ENCODE data around the gene COL5A1. TPM values are rescaled to one million over a fixed set of nuclear protein-coding genes. Genes with fewer than 3 reads are reported as not detected.

Gene COL5A1
- total and polyA plus RNA-seq, 3 experiments from 2014 or later: 0.02 to 0.43 (median 0.13) TPM

DNA sequence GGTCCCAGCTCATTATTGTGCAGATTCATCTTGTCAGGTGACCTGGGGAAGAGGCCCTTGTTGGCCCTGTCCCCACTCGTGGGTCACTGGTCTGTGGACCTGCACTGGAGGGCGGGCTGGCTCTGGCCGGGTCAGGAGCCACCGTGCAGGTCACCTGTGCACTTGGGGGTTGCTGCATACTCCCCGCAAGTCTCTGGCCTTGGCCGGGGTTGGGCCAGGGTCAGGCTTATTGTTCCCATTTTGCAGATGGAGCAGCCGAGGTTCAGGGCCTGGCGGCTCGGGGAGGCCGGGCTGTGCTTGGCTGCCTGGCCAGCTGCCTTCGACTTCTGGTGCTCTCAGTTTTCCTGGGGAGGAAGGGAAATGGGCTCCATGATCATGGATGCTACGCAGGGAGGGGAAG is 130.7 kb downstream of the COL5A1 start:
- no peaks in the 10 kb centered on the region for H3K9me3 ChIP-seq (ENCODE audit: low read length)
- Mint-ChIP-seq H3K27ac (no peak overlapping the region), H3K36me3 (no peaks in the 10 kb centered on the region), H3K4me1 (no peaks in the 10 kb centered on the region), H3K9me3 (no peaks in the 10 kb centered on the region), H3K27me3 (peaks cover 2 to 10% of the 10 kb centered on the region in 2 donors), H3K4me3 (no peak overlapping the region)
- H3K4me3 ChIP-seq (ENCODE audit: low read length): no peak overlapping the region
- DNase-seq: no peak
- ChIA-PET CTCF (no interaction called here), POLR2A (no interaction called here)
- H3K27ac ChIP-seq (ENCODE audit: low read depth, low read length): no peak overlapping the region
- H3K4me1 ChIP-seq (ENCODE audit: insufficient read depth, low read length): no peaks in the 10 kb centered on the region
- H3K27me3 ChIP-seq (ENCODE audit: insufficient read depth, low read length, poor library complexity, severe bottlenecking): no peaks in the 10 kb centered on the region
- H3K36me3 ChIP-seq (ENCODE audit: insufficient read depth, low read length): no peaks in the 10 kb centered on the region

DNA sequence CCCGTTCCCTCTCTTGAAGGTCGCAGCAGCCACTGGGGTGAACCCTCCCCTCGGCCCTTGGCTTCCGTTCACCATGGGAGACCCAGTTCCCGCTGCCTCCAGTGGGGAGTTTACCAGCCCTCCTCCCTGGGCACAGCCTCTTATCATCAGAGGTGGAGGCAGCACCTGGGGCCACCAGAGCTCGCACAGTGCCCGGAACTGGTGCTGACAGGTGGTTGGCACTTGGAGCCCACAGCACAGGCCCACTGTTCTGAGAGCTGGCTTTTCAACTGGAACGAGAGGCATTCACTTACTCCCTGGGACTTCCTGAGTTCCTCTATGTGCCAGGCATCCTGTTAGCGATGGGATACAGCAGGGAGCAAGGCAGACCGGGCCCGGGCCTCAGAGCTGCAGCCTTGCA is 132.2 kb downstream of the COL5A1 start:
- H3K27me3 Mint-ChIP-seq: peaks cover 2 to 5% of the 10 kb centered on the region in 2 donors
- Histone ChIP-seq H3K27ac (ENCODE audit: low read depth, low read length) (no peak overlapping the region), H3K36me3 (ENCODE audit: insufficient read depth, low read length) (no peaks in the 10 kb centered on the region), H3K4me3 (ENCODE audit: low read length) (no peak overlapping the region), H3K9me3 (ENCODE audit: low read length) (no peaks in the 10 kb centered on the region), H3K4me1 (ENCODE audit: insufficient read depth, low read length) (no peaks in the 10 kb centered on the region), H3K27me3 (ENCODE audit: insufficient read depth, low read length, poor library complexity, severe bottlenecking) (no peaks in the 10 kb centered on the region)
- H3K4me1 Mint-ChIP-seq: no peaks in the 10 kb centered on the region
- no peaks in the 10 kb centered on the region for H3K36me3 Mint-ChIP-seq
- no peak overlapping the region for H3K4me3 Mint-ChIP-seq
- ChIA-PET CTCF (no interaction called here), POLR2A (no interaction called here)
- no peak overlapping the region for H3K27ac Mint-ChIP-seq
- no peak for DNase-seq
- no peaks in the 10 kb centered on the region for H3K9me3 Mint-ChIP-seq

GRCh38 chr9:134774410-134774809 is 132.8 kb downstream of the COL5A1 start:
- Histone ChIP-seq H3K36me3 (ENCODE audit: insufficient read depth, low read length) (no peaks in the 10 kb centered on the region), H3K9me3 (ENCODE audit: low read length) (no peaks in the 10 kb centered on the region), H3K27me3 (ENCODE audit: insufficient read depth, low read length, poor library complexity, severe bottlenecking) (no peaks in the 10 kb centered on the region), H3K27ac (ENCODE audit: low read depth, low read length) (no peak overlapping the region), H3K4me1 (ENCODE audit: insufficient read depth, low read length) (no peaks in the 10 kb centered on the region), H3K4me3 (ENCODE audit: low read length) (no peak overlapping the region)
- no peak for DNase-seq
- Mint-ChIP-seq H3K36me3 (no peaks in the 10 kb centered on the region), H3K4me3 (no peak overlapping the region), H3K9me3 (no peaks in the 10 kb centered on the region), H3K27ac (no peak overlapping the region), H3K4me1 (no peaks in the 10 kb centered on the region), H3K27me3 (peaks cover 2 to 4% of the 10 kb centered on the region in 2 donors)
- CTCF ChIA-PET: no interaction called here
- POLR2A ChIA-PET: no interaction called here

- H3K36me3 Mint-ChIP-seq: no peaks in the 10 kb centered on the region
- no peak overlapping the region for H3K27ac ChIP-seq (ENCODE audit: low read depth, low read length)
- H3K36me3 ChIP-seq (ENCODE audit: insufficient read depth, low read length): no peaks in the 10 kb centered on the region
- POLR2A ChIA-PET: no interaction called here
- H3K4me1 ChIP-seq (ENCODE audit: insufficient read depth, low read length): no peaks in the 10 kb centered on the region
- no peaks in the 10 kb centered on the region for H3K27me3 ChIP-seq (ENCODE audit: insufficient read depth, low read length, poor library complexity, severe bottlenecking)
- no peaks in the 10 kb centered on the region for H3K9me3 ChIP-seq (ENCODE audit: low read length)
- peak overlapping the region in 1 of 8 donors; percentile 54 for H3K27ac Mint-ChIP-seq
- H3K4me3 Mint-ChIP-seq: no peak overlapping the region
- DNase-seq: no peak
- H3K4me3 ChIP-seq (ENCODE audit: low read length): no peak overlapping the region
- H3K4me1 Mint-ChIP-seq: no peaks in the 10 kb centered on the region
- peaks cover 2 to 4% of the 10 kb centered on the region in 2 donors for H3K27me3 Mint-ChIP-seq
- no peaks in the 10 kb centered on the region for H3K9me3 Mint-ChIP-seq
- CTCF ChIA-PET: no interaction called here
These were observed 133.7 kb downstream of the COL5A1 start for GRCh38 chr9:134775081-134775951.

GRCh38 chr9:134776080-134776796 is 134.6 kb downstream of the COL5A1 start:
- DNase-seq: no peak
- Mint-ChIP-seq H3K36me3 (no peaks in the 10 kb centered on the region), H3K27ac (no peak overlapping the region), H3K4me1 (no peaks in the 10 kb centered on the region), H3K27me3 (peaks cover 2 to 4% of the 10 kb centered on the region in 2 donors), H3K4me3 (no peak overlapping the region), H3K9me3 (no peaks in the 10 kb centered on the region)
- no peaks in the 10 kb centered on the region for H3K4me1 ChIP-seq (ENCODE audit: insufficient read depth, low read length)
- POLR2A ChIA-PET: no interaction called here
- no peak overlapping the region for H3K27ac ChIP-seq (ENCODE audit: low read depth, low read length)
- no peaks in the 10 kb centered on the region for H3K27me3 ChIP-seq (ENCODE audit: insufficient read depth, low read length, poor library complexity, severe bottlenecking)
- CTCF ChIA-PET: no interaction called here
- no peak overlapping the region for H3K4me3 ChIP-seq (ENCODE audit: low read length)
- no peaks in the 10 kb centered on the region for H3K36me3 ChIP-seq (ENCODE audit: insufficient read depth, low read length)
- H3K9me3 ChIP-seq (ENCODE audit: low read length): no peaks in the 10 kb centered on the region

DNA sequence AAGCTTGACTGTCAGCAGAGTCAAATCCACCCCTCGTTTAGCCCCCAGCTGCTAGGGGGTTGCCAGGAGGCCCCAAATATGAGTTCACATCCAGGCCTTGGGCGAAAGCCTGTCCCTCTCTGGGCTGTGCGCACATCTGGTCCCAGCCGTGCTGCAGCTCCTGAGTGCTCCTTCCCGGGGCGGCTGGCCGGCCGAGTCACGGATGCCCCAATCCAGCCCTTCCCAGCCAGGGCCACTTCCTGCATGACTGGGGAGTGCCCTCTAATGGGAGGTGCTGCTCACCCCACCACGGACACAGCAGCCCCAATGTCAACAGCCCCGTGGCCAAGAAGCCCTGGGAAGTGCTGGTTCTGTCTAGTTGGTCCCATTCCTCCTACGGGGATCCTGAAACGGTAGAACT is 135.6 kb downstream of the COL5A1 start:
- Mint-ChIP-seq H3K4me3 (no peak overlapping the region), H3K4me1 (no peaks in the 10 kb centered on the region), H3K9me3 (no peaks in the 10 kb centered on the region), H3K27ac (no peak overlapping the region), H3K36me3 (no peaks in the 10 kb centered on the region), H3K27me3 (no peaks in the 10 kb centered on the region)
- ChIA-PET CTCF (no interaction called here), POLR2A (no interaction called here)
- H3K27me3 ChIP-seq (ENCODE audit: insufficient read depth, low read length, poor library complexity, severe bottlenecking): no peaks in the 10 kb centered on the region
- no peak overlapping the region for H3K4me3 ChIP-seq (ENCODE audit: low read length)
- no peaks in the 10 kb centered on the region for H3K36me3 ChIP-seq (ENCODE audit: insufficient read depth, low read length)
- no peak for DNase-seq
- H3K27ac ChIP-seq (ENCODE audit: low read depth, low read length): no peak overlapping the region
- no peaks in the 10 kb centered on the region for H3K9me3 ChIP-seq (ENCODE audit: low read length)
- no peaks in the 10 kb centered on the region for H3K4me1 ChIP-seq (ENCODE audit: insufficient read depth, low read length)

GRCh38 chr9:134778156-134778555 is 136.6 kb downstream of the COL5A1 start:
- no peaks in the 10 kb centered on the region for H3K36me3 Mint-ChIP-seq
- H3K27me3 Mint-ChIP-seq: no peaks in the 10 kb centered on the region
- Histone ChIP-seq H3K27me3 (ENCODE audit: insufficient read depth, low read length, poor library complexity, severe bottlenecking) (no peaks in the 10 kb centered on the region), H3K36me3 (ENCODE audit: insufficient read depth, low read length) (no peaks in the 10 kb centered on the region), H3K9me3 (ENCODE audit: low read length) (no peaks in the 10 kb centered on the region), H3K4me3 (ENCODE audit: low read length) (no peak overlapping the region), H3K4me1 (ENCODE audit: insufficient read depth, low read length) (no peaks in the 10 kb centered on the region), H3K27ac (ENCODE audit: low read depth, low read length) (no peak overlapping the region)
- no peak overlapping the region for H3K4me3 Mint-ChIP-seq
- POLR2A ChIA-PET: no interaction called here
- H3K4me1 Mint-ChIP-seq: no peaks in the 10 kb centered on the region
- DNase-seq: no peak
- H3K9me3 Mint-ChIP-seq: no peaks in the 10 kb centered on the region
- CTCF ChIA-PET: no interaction called here
- no peak overlapping the region for H3K27ac Mint-ChIP-seq

GRCh38 chr9:134778841-134779411 is 137.3 kb downstream of the COL5A1 start:
- no peaks in the 10 kb centered on the region for H3K4me1 Mint-ChIP-seq
- no peaks in the 10 kb centered on the region for H3K27me3 Mint-ChIP-seq
- no peaks in the 10 kb centered on the region for H3K27me3 ChIP-seq (ENCODE audit: insufficient read depth, low read length, poor library complexity, severe bottlenecking)
- H3K9me3 ChIP-seq (ENCODE audit: low read length): no peaks in the 10 kb centered on the region
- ChIA-PET POLR2A (no interaction called here), CTCF (no interaction called here)
- no peak overlapping the region for H3K4me3 ChIP-seq (ENCODE audit: low read length)
- H3K27ac Mint-ChIP-seq: no peak overlapping the region
- no peak overlapping the region for H3K27ac ChIP-seq (ENCODE audit: low read depth, low read length)
- no peaks in the 10 kb centered on the region for H3K9me3 Mint-ChIP-seq
- no peak for DNase-seq
- no peaks in the 10 kb centered on the region for H3K36me3 Mint-ChIP-seq
- H3K4me1 ChIP-seq (ENCODE audit: insufficient read depth, low read length): no peaks in the 10 kb centered on the region
- no peak overlapping the region for H3K4me3 Mint-ChIP-seq
- H3K36me3 ChIP-seq (ENCODE audit: insufficient read depth, low read length): no peaks in the 10 kb centered on the region
